ENCODE results near the gene SUV39H2. TPM values are rescaled to one million over a fixed set of nuclear protein-coding genes. Genes with fewer than 3 reads are reported as not detected.

SUV39H2 gene
- total and polyA plus RNA-seq, 10 of the 15 experiments (the other 5 are each of a cell fraction or from before 2014, with no cell fraction given), result 24.3 to 41.1 (median 30.0) TPM

DNA sequence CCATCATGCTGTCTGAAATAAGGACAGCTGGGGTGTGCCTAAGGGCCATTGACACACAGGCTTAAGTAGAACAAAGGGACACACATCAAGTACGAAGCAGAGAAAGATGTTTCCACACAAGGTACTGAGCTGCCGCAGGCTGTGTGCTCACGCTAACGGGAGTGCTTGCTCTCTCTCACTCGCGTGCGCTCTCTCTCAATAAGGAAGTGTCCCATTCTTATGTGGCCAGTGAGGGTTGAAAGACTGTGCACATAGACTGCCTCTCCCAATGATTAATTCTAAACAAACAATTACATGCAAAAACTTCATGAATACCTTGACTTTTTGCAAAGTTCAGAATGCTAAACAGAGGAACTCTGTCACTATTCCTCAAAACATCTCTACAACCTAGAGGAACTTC is 45.3 kb downstream of the SUV39H2 start (continued):
- TF ChIP-seq ZZZ3 (IDR thresholded peaks at IDR 0.05; ENCODE audit: control insufficient read depth, insufficient read length, low read depth) (no peak), SREBF1 (IDR thresholded peaks at IDR 0.05; ENCODE audit: low read length) (no peak)

DNA sequence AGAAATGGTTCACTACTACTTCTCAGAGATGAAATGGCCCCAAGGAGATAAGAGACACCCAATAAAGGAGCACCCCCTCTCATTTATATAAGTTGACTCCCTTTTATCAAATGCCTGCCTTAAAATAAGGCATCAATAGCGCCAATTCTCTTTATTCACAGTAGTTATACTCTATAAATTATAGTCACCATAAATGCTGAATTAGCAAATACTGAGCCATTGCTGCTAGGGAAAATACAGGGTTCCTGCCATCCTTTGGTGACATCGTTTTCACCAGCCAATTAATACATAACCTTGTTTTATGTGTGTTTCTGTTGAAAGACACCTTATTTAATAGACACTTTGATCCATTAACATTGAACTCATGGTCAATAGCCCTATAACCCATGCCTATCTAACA is 46.6 kb downstream of the SUV39H2 start:
- CTCF ChIA-PET, result no interaction called here
- Histone ChIP-seq H3K79me2 (ENCODE audit: control insufficient read depth, insufficient read depth, low read length) (no peaks in the 10 kb centered on the region; the same call in 1 of the 2 replicates), H3K4me1 (ENCODE audit: control insufficient read depth, insufficient read depth, low read length) (peaks cover 22% of the 10 kb centered on the region), H3K36me3 (ENCODE audit: control insufficient read depth in 2 of 2, insufficient read depth in 2 of 2, low read length in 1 of 2) (peaks cover 19 to 50% of the 10 kb centered on the region in 2 experiments), H3K9ac (ENCODE audit: control insufficient read depth, insufficient read depth, low read length) (no peak overlapping the region), H4K20me1 (ENCODE audit: control insufficient read depth, insufficient read depth) (peaks cover 4% of the 10 kb centered on the region; the same call in 1 of the 2 replicates), H3K27me3 (replicated peaks in 1 of 2; ENCODE audit: control insufficient read depth in 2 of 2, insufficient read depth in 2 of 2, low read length in 1 of 2) (no peaks in the 10 kb centered on the region), H3K9me3 (replicated peaks; ENCODE audit: control insufficient read depth, insufficient read depth, low read length) (no peaks in the 10 kb centered on the region; the same call in 2 of the 3 replicates), H3K4me2 (ENCODE audit: control insufficient read depth, insufficient read depth) (no peak overlapping the region), H3K27ac (ENCODE audit: control insufficient read depth, insufficient read depth) (no peak overlapping the region), H3K4me3 (no peak overlapping the region), H2AFZ (ENCODE audit: control insufficient read depth, low read depth, low read length) (no peak overlapping the region)
- in situ Hi-C loops (cut with MboI) (no loop called here), intact Hi-C loops (cut with micrococcal nuclease; ENCODE audit: unreplicated experiment) (no loop called here)
- RAD21 ChIA-PET (ENCODE audit: unreplicated experiment), result no interaction called here
- ATAC-seq (no peak), FAIRE-seq (no peak), DNase-seq (ENCODE audit: low read depth, low spot score) (no peak)
- SMC1A ChIA-PET (ENCODE audit: uncharacterized antibody, unreplicated experiment), result no interaction called here
- BruUV-seq (replicated peaks), result no TSS peak
- POLR2A ChIA-PET, result interaction anchor here (0.7 kb wide), 1 partner anchor 24 kb away, joined by 9 read pairs; no protein-coding TSS in a partner anchor
- WGBS (ENCODE audit: insufficient coverage, insufficient replicate concordance, low lambda C conversion rate, missing lambda C conversion rate), result 95% methylated on average over 2 of the region's 2 CpGs
- TF ChIP-seq NFIC (IDR thresholded peaks at IDR 0.05; ENCODE audit: low read depth, low read length) (no peak), SIX5 (IDR thresholded peaks at IDR 0.05; ENCODE audit: low read depth, low read length, severe bottlenecking) (no peak), BMI1 (IDR thresholded peaks at IDR 0.05; ENCODE audit: borderline replicate concordance) (no peak), EP300 (IDR thresholded peaks at IDR 0.05; ENCODE audit: borderline replicate concordance in 1 of 2, control insufficient read depth in 1 of 2, low read depth in 2 of 2, low read length in 2 of 2) (no peak), RB1 (IDR thresholded peaks at IDR 0.05; ENCODE audit: borderline replicate concordance) (no peak), ESRRA (IDR thresholded peaks at IDR 0.05; ENCODE audit: low read length) (no peak), RFX5 (IDR thresholded peaks at IDR 0.05; ENCODE audit: low read depth, low read length) (no peak), ZNF207 (IDR thresholded peaks at IDR 0.05; ENCODE audit: borderline replicate concordance) (no peak), FOXM1 (IDR thresholded peaks at IDR 0.05; ENCODE audit: low read depth, low read length) (no peak)
- TF ChIP-seq, protein P1, sequence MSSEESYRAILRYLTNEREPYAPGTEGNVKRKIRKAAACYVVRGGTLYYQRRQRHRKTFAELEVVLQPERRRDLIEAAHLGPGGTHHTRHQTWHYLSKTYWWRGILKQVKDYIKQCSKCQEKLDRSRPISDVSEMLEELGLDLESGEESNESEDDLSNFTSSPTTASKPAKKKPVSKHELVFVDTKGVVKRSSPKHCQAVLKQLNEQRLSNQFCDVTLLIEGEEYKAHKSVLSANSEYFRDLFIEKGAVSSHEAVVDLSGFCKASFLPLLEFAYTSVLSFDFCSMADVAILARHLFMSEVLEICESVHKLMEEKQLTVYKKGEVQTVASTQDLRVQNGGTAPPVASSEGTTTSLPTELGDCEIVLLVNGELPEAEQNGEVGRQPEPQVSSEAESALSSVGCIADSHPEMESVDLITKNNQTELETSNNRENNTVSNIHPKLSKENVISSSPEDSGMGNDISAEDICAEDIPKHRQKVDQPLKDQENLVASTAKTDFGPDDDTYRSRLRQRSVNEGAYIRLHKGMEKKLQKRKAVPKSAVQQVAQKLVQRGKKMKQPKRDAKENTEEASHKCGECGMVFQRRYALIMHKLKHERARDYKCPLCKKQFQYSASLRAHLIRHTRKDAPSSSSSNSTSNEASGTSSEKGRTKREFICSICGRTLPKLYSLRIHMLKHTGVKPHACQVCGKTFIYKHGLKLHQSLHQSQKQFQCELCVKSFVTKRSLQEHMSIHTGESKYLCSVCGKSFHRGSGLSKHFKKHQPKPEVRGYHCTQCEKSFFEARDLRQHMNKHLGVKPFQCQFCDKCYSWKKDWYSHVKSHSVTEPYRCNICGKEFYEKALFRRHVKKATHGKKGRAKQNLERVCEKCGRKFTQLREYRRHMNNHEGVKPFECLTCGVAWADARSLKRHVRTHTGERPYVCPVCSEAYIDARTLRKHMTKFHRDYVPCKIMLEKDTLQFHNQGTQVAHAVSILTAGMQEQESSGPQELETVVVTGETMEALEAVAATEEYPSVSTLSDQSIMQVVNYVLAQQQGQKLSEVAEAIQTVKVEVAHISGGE (CRISPR knock-in tag; IDR thresholded peaks at IDR 0.05), result no peak
- TF ChIP-seq, protein P2, sequence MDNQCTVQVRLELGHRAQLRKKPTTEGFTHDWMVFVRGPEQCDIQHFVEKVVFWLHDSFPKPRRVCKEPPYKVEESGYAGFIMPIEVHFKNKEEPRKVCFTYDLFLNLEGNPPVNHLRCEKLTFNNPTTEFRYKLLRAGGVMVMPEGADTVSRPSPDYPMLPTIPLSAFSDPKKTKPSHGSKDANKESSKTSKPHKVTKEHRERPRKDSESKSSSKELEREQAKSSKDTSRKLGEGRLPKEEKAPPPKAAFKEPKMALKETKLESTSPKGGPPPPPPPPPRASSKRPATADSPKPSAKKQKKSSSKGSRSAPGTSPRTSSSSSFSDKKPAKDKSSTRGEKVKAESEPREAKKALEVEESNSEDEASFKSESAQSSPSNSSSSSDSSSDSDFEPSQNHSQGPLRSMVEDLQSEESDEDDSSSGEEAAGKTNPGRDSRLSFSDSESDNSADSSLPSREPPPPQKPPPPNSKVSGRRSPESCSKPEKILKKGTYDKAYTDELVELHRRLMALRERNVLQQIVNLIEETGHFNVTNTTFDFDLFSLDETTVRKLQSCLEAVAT (IDR thresholded peaks at IDR 0.05), result no peak
- TF ChIP-seq, protein P3, sequence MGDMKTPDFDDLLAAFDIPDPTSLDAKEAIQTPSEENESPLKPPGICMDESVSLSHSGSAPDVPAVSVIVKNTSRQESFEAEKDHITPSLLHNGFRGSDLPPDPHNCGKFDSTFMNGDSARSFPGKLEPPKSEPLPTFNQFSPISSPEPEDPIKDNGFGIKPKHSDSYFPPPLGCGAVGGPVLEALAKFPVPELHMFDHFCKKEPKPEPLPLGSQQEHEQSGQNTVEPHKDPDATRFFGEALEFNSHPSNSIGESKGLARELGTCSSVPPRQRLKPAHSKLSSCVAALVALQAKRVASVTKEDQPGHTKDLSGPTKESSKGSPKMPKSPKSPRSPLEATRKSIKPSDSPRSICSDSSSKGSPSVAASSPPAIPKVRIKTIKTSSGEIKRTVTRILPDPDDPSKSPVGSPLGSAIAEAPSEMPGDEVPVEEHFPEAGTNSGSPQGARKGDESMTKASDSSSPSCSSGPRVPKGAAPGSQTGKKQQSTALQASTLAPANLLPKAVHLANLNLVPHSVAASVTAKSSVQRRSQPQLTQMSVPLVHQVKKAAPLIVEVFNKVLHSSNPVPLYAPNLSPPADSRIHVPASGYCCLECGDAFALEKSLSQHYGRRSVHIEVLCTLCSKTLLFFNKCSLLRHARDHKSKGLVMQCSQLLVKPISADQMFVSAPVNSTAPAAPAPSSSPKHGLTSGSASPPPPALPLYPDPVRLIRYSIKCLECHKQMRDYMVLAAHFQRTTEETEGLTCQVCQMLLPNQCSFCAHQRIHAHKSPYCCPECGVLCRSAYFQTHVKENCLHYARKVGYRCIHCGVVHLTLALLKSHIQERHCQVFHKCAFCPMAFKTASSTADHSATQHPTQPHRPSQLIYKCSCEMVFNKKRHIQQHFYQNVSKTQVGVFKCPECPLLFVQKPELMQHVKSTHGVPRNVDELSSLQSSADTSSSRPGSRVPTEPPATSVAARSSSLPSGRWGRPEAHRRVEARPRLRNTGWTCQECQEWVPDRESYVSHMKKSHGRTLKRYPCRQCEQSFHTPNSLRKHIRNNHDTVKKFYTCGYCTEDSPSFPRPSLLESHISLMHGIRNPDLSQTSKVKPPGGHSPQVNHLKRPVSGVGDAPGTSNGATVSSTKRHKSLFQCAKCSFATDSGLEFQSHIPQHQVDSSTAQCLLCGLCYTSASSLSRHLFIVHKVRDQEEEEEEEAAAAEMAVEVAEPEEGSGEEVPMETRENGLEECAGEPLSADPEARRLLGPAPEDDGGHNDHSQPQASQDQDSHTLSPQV (IDR thresholded peaks at IDR 0.05), result no peak

Measured in GM12878 (cell line).